Tibial artery (tissue), 4 donors: ENCODE data around the gene PBLD.
A peak's percentile ranks its signal among the peaks of the same experiment; 100 is the strongest.

Source experiments
- DNase-seq, 2 donors: peaks; one replicate each; pipeline ENCODE4 v3.0.0-alpha.2; 2019
- H3K27ac ChIP-seq, 2 donors: fragments of 200-600 bp; sonication (generic) in 1 of 2; 1 replicate in 1 of 2; 2 replicates in 1 of 2; pipeline ENCODE4 v1.5.1; 2018 to 2019; ENCODE audit warnings: mild to moderate bottlenecking in 1 of 2
- H3K27me3 ChIP-seq, 2 donors: fragments of 200-600 bp; sonication (generic) in 1 of 2; one replicate each; pipeline versions ENCODE4 v1.5.1 to v1.6.0; 2016 to 2019
- H3K36me3 ChIP-seq, 3 donors: fragments of 200-600 bp; sonication (generic) in 2 of 3; one replicate each; pipeline ENCODE4 v1.5.1; 2016 to 2019; ENCODE audit warnings: mild to moderate bottlenecking in 2 of 3
- H3K4me1 ChIP-seq, 4 donors: fragments of 200-600 bp; sonication (generic) in 2 of 4; 1 replicate in 3 of 4; 2 replicates in 1 of 4; pipeline ENCODE4 v1.5.1; 2016 to 2019
- H3K4me3 ChIP-seq, 2 donors: fragments of 200-600 bp; sonication (generic) in 1 of 2; 1 replicate in 1 of 2; 2 replicates in 1 of 2; pipeline ENCODE4 v1.5.1; 2018 to 2019; ENCODE audit warnings: mild to moderate bottlenecking in 2 of 2
- H3K9me3 ChIP-seq, 3 donors: fragments of 200-600 bp; sonication (generic) in 1 of 3; one replicate each; pipeline ENCODE4 v1.5.1; 2016 to 2019
- intact Hi-C: fragments of 100-400 bp; cut with DNase I; formaldehyde crosslinking; loops from one replicate; pipeline ENCODE4 v1.15.0; 2023; ENCODE audit warnings: low total_unique reads
- TF ChIP-seq, protein P1 (sequence below), 2 experiments: fragments of 200-600 bp in 1 of 2; fragments of 450-650 bp in 1 of 2; IDR thresholded peaks; one replicate each; pipeline ENCODE4 v1.5.1; 2017 to 2019; ENCODE audit warnings: antibody characterized with exemption in 2 of 2, mild to moderate bottlenecking in 1 of 2, moderate library complexity in 1 of 2

Gene PBLD

DNA sequence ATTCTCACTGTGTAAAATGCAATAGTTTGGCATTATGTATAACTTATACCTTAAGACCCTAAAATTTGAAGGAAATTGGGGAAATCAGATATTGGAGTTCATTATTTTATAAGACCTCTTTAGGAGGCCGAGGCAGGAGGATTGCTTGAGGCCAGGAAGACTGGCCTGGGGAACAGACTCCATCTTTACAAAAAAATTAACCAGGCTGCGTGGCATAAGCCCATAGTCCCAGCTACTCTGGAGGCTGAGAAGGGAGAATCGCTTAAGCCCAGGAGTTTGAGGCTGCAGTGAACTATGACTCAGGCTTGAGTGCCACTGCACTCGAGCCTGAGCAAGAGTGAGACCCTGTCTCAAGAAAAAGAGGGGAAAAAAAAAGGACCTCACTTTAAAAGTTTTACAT, 14.0 kb upstream of the PBLD start:
- no peak overlapping the region for H3K4me3 ChIP-seq
- H3K27me3 ChIP-seq: no peaks in the 10 kb centered on the region
- no peak overlapping the region for H3K27ac ChIP-seq
- DNase-seq: no peak
- peaks cover 42 to 93% (median 57%) of the 10 kb centered on the region in 3 donors for H3K36me3 ChIP-seq
- no peaks in the 10 kb centered on the region for H3K9me3 ChIP-seq
- H3K4me1 ChIP-seq: no peaks in the 10 kb centered on the region
- TF ChIP-seq, protein P1, sequence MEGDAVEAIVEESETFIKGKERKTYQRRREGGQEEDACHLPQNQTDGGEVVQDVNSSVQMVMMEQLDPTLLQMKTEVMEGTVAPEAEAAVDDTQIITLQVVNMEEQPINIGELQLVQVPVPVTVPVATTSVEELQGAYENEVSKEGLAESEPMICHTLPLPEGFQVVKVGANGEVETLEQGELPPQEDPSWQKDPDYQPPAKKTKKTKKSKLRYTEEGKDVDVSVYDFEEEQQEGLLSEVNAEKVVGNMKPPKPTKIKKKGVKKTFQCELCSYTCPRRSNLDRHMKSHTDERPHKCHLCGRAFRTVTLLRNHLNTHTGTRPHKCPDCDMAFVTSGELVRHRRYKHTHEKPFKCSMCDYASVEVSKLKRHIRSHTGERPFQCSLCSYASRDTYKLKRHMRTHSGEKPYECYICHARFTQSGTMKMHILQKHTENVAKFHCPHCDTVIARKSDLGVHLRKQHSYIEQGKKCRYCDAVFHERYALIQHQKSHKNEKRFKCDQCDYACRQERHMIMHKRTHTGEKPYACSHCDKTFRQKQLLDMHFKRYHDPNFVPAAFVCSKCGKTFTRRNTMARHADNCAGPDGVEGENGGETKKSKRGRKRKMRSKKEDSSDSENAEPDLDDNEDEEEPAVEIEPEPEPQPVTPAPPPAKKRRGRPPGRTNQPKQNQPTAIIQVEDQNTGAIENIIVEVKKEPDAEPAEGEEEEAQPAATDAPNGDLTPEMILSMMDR (IDR thresholded peaks at IDR 0.05): no peak
- intact Hi-C loops: no loop called here

DNA sequence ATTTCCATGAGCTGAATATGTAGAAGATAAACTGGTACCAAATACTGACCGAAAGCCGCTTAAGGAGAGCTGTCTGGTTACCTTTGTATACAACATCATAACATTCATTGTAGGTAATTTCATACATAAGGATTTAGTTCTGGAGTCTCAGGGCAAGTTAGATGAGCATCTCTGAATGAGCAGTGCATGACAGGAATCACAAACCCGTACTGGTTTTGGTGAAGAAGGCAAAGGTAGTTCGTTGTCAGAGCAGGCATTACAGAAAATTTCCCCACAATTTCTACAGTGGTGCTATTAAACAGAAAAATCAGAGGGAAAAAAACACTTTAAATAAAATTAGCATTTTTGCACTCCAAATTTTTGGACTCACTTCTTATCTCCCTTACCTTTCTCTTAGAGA, 12.9 kb upstream of the PBLD start:
- DNase-seq: no peak
- TF ChIP-seq, protein P1 (IDR thresholded peaks at IDR 0.05): no peak
- intact Hi-C loops: no loop called here
- Histone ChIP-seq H3K27ac (no peak overlapping the region), H3K4me3 (no peak overlapping the region), H3K36me3 (peaks cover 44 to 93% (median 58%) of the 10 kb centered on the region in 3 donors), H3K4me1 (no peaks in the 10 kb centered on the region), H3K9me3 (no peaks in the 10 kb centered on the region), H3K27me3 (no peaks in the 10 kb centered on the region)

DNA sequence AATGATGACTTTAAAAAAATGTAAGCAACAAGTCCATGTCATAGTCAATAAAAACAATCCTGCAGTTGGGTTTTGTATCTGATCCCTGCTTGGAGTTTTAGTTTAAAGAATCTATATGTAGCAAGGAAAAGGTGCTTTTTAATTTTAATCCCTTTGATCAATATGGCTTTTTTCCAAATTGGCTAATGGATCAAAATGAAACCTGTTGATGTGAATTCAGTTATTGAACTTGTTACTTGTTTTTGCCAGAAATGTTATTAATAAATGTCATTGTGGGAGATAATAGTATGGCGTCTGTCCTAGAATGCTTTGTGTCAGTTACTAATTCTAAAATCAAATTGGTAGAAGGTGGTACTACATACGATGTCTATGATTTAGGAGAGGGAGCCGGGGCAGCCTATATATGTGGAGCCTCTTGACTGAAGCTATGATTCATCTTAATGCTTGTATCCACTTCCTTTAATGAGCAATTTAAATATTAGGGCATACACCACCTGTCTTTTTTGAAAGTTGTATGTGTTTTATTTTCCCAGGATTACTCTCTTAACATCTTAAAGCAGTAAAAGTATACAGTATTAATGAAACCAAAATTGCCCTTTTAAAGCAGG, 10.3 kb upstream of the PBLD start:
- DNase-seq: no peak
- Histone ChIP-seq H3K9me3 (no peaks in the 10 kb centered on the region), H3K36me3 (peaks cover 55 to 90% (median 75%) of the 10 kb centered on the region in 3 donors), H3K27me3 (no peaks in the 10 kb centered on the region), H3K4me3 (no peak overlapping the region), H3K4me1 (peaks cover 0 to 17% (median 8%) of the 10 kb centered on the region in 4 donors), H3K27ac (no peak overlapping the region)
- TF ChIP-seq, protein P1 (IDR thresholded peaks at IDR 0.05): no peak
- intact Hi-C loops: no loop called here

DNA sequence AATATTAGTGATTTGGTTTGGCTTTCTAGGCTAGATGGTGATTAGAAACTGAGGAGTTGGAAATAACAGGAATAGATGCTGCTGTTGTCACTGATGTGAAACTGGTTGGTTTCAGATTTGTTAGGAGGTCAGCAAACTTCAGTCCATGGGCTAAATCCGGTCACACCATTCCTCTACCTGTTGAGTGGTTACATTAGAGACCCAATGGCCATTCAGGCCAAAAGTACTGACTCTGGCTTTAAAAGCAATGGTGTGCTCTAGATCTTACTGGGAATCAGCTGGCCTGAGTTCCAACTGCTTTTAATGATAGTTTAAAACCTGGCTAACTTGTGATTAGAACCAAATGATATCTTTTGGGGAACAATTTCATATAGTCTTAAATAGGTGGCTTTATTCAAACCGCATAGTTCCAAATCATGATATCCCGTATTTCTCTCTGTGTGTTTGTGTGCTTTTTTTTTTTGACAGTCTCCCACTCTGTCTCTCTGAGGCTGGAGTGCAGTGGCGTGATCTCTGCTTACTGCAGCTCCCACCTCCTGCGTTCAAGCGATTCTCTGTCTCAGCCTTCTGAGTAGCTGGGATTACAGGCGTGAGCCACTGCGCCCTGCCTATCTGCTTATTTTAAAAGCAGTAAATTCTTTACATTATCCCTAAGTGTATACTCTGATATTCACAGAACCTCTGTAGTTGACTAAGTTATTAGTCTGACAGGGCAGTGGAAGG, 7.8 kb upstream of the PBLD start:
- Histone ChIP-seq H3K9me3 (no peaks in the 10 kb centered on the region), H3K36me3 (peaks cover 55 to 75% (median 70%) of the 10 kb centered on the region in 3 donors), H3K27ac (no peak overlapping the region), H3K4me3 (no peak overlapping the region), H3K4me1 (peaks cover 0 to 42% (median 30%) of the 10 kb centered on the region in 4 donors), H3K27me3 (no peaks in the 10 kb centered on the region)
- DNase-seq: no peak
- TF ChIP-seq, protein P1 (IDR thresholded peaks at IDR 0.05): no peak
- intact Hi-C loops: no loop called here

DNA sequence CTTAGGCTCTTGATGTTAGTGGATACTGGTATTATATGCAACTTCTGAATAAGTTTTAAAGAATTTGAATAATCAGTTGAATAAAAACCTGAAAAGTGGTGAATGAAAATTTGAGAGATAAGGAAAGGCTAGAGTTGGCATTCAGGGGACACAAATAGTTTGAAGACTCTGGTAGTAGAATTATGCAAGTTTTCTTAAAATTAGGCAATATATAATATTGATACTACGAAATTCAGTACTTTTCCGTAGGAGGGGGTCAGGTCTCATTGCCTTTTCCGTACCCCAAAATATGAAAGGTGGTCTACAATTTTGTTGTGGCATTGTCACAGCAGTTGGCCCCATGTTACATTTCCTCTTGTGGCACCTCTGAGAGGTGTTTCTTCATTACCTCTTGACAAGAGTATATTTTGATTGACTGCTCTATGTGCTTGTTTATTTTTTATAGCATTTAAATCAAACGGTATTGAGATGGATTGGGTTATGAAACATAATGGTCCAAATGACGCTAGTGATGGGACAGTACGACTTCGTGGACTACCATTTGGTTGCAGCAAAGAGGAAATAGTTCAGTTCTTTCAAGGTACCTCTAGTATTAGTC, 4.1 kb upstream of the PBLD start:
- intact Hi-C loops: loop anchor here (10.0 kb wide), 1 partner anchor 262 kb away; the partner anchor contains the start of gene HERC4
- DNase-seq: no peak
- Histone ChIP-seq H3K27me3 (no peaks in the 10 kb centered on the region), H3K9me3 (no peaks in the 10 kb centered on the region), H3K36me3 (peaks cover 32 to 39% (median 33%) of the 10 kb centered on the region in 3 donors), H3K4me3 (peak overlapping the region in 1 of 2 donors; percentile 11), H3K27ac (peak overlapping the region in 1 of 2 donors; percentile 99), H3K4me1 (peaks cover 0 to 58% (median 30%) of the 10 kb centered on the region in 4 donors)
- TF ChIP-seq, protein P1 (IDR thresholded peaks at IDR 0.05): no peak
